ENCODE measurements around the gene SLC30A7. TPM values are rescaled to one million over a fixed set of nuclear protein-coding genes. Genes with fewer than 3 reads are reported as not detected.

SLC30A7 gene
- total and polyA plus RNA-seq, 2 of the 13 experiments (the other 11 are each of a cell fraction or from before 2014, with no cell fraction given), result 8.3 to 40.8 TPM

GRCh38 chr1:101025657-101026429 lies 130.0 kb downstream of the SLC30A7 start, which contains the start of gene DPH5 (continued):
- TF ChIP-seq TP53 (CRISPR knock-in tag; conservative IDR thresholded peaks at IDR 0.05) (no peak), ZMAT3 (CRISPR knock-in tag; conservative IDR thresholded peaks at IDR 0.05) (0 out of 2 replicates have a peak, but pooled peaks have one; percentile 33), HNRNPL (IDR thresholded peaks at IDR 0.05; ENCODE audit: low read depth, low read length) (0 out of 2 replicates have a peak, but pooled peaks have one; percentile 42), SRF (IDR thresholded peaks at IDR 0.05; ENCODE audit: low read depth, low read length) (no peak), TCF12 (IDR thresholded peaks at IDR 0.05) (no peak), TCF12 (CRISPR knock-in tag; IDR thresholded peaks at IDR 0.05) (no peak), ZKSCAN5 (CRISPR knock-in tag; IDR thresholded peaks at IDR 0.05) (no peak), SMARCC2 (IDR thresholded peaks at IDR 0.05) (no peak), RELA (CRISPR knock-in tag; IDR thresholded peaks at IDR 0.05) (no peak), SP1 (IDR thresholded peaks at IDR 0.05) (no peak), SP1 (CRISPR knock-in tag; IDR thresholded peaks at IDR 0.05) (no peak), ZSCAN30 (CRISPR knock-in tag; IDR thresholded peaks at IDR 0.05) (0 out of 2 replicates have a peak, but pooled peaks have one; percentile 66), NFE2 (CRISPR knock-in tag; IDR thresholded peaks at IDR 0.05) (no peak), ZNF496 (CRISPR knock-in tag; IDR thresholded peaks at IDR 0.05; ENCODE audit: insufficient replicate concordance) (no peak), BCLAF1 (IDR thresholded peaks at IDR 0.05) (no peak), PLRG1 (conservative IDR thresholded peaks at IDR 0.05) (no peak), ZSCAN22 (CRISPR knock-in tag; IDR thresholded peaks at IDR 0.05) (no peak), MIXL1 (CRISPR knock-in tag; IDR thresholded peaks at IDR 0.05) (peak; percentile 40; the same call in 1 of the 2 replicates), MAFK (conservative IDR thresholded peaks at IDR 0.05 in 1 of 2, IDR thresholded peaks at IDR 0.05 in 1 of 2; ENCODE audit: low read length in 2 of 2) (no peak), ZSCAN25 (CRISPR knock-in tag; IDR thresholded peaks at IDR 0.05) (no peak), FOXJ3 (CRISPR knock-in tag; IDR thresholded peaks at IDR 0.05; ENCODE audit: borderline replicate concordance) (peak; percentile 44; the same call in 1 of the 2 replicates), ZNF329 (CRISPR knock-in tag; IDR thresholded peaks at IDR 0.05; ENCODE audit: low read depth) (no peak), RFXAP (CRISPR knock-in tag; IDR thresholded peaks at IDR 0.05; ENCODE audit: borderline replicate concordance) (no peak), NONO (IDR thresholded peaks at IDR 0.05) (no peak), NONO (CRISPR knock-in tag; conservative IDR thresholded peaks at IDR 0.05) (peak; percentile 87)
- TF ChIP-seq, protein P1, sequence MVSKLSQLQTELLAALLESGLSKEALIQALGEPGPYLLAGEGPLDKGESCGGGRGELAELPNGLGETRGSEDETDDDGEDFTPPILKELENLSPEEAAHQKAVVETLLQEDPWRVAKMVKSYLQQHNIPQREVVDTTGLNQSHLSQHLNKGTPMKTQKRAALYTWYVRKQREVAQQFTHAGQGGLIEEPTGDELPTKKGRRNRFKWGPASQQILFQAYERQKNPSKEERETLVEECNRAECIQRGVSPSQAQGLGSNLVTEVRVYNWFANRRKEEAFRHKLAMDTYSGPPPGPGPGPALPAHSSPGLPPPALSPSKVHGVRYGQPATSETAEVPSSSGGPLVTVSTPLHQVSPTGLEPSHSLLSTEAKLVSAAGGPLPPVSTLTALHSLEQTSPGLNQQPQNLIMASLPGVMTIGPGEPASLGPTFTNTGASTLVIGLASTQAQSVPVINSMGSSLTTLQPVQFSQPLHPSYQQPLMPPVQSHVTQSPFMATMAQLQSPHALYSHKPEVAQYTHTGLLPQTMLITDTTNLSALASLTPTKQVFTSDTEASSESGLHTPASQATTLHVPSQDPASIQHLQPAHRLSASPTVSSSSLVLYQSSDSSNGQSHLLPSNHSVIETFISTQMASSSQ (IDR thresholded peaks at IDR 0.05; ENCODE audit: low read depth), result no peak
- TF ChIP-seq, protein P1 (CRISPR knock-in tag; IDR thresholded peaks at IDR 0.05; ENCODE audit: borderline replicate concordance), result no peak; the same call in 1 of the 2 replicates
